Measurements from ENCODE around the gene UGT2B28. TPM values are rescaled to one million over a fixed set of nuclear protein-coding genes. Genes with fewer than 3 reads are reported as not detected.
"Not testable (repeated sequence)": the region's sequence is repeated elsewhere in the genome, so short reads cannot be mapped to it uniquely, and the experiment has no call there.

Gene UGT2B28
- total RNA-seq, 2 donors from 2014 or later = not detected

DNA sequence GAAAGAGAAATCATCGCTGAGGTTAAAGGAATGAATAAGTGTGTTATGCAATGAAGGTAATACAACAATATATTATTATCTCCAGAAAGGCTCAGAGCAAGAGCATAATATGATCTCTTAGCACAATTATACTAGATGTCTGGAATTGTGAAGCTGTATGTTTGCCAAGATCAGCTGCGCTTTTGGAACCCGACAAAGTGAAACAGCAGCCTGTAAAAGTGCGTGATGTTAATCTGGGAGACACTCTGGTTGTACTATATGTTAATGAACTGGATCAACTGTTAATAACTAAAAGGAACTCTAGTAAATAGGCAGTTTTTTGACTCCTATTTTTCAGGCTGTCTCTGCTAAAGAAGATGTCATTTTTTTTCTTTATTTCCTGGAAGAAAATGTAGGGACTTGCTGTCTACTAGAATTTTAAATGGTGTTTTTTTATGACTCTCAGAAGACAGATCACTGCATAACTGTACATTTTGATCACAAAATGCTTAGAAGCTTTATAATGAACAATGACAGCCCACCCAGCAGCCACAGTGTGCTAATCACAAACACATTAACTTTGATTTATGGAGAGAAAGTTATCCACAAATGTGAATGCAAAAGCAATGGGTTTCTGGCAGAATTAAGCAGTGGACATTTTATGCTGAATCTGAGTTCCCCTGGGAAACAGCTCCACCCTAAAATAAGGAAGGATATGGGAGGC lies 50.2 kb downstream of the UGT2B28 start:
- DNase-seq (no peak), ATAC-seq (no peak)
- intact Hi-C loops (cut with DNase I) = no loop called here

DNA sequence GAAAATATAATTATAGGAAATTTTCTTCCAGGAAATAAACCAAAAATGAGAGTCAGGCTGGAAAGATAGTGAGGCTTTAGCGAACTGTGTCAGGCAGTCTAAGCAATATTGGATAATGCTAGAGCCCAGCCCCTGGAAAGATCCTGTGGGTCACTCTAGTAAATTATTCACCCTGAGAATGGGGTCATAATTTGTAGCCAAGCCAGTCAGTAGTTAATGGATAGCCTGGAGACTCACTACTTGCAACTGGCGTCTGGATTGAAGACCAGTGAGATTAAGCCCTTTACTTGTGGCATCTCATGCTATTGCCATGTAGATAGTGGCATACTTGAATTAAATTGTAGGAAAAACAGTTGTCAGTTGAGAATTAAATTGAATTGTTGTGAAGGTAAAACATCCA lies 51.0 kb downstream of the UGT2B28 start:
- ATAC-seq; DNase-seq; intact Hi-C loops (cut with DNase I): not testable (repeated sequence)

DNA sequence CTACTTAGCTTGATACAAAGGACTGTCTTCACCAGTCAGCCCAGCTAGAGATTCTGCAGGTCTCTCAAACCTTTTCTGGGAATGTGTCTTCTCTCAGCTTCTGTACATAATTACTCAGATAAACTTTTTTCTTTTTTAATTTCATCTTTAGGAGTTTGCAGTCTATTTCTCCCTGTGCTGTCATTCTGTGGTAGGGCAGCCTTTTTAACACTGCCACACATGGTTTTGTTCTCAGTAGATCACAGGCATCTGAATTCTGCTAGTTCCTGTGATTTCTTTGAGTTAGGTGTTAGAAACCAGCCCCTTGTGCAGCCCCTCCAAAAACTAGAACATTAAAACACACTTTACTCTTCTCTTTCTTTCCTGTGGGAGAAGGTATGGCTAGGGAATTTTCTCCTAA lies 55.2 kb downstream of the UGT2B28 start:
- intact Hi-C loops (cut with DNase I); DNase-seq; ATAC-seq: not testable (repeated sequence)

DNA sequence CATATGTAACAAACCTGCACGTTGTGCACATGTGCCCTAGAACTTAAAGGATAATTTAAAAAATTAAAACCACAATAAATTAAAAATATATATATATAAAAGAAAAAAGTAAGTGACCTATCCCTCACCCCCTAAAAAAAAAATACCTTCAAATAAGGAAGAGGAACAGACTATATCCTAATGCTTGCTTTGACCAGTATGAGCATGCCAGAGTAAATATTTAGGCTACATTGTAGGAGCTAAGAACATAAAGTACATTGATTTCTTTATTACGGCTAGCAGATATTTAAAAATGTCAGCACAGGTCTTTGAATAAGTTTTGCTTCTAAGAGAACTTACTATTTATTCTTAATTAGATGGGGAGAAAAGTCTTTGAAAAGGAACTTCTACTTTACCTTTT lies 62.8 kb downstream of the UGT2B28 start:
- not testable (repeated sequence) for ATAC-seq, DNase-seq

DNA sequence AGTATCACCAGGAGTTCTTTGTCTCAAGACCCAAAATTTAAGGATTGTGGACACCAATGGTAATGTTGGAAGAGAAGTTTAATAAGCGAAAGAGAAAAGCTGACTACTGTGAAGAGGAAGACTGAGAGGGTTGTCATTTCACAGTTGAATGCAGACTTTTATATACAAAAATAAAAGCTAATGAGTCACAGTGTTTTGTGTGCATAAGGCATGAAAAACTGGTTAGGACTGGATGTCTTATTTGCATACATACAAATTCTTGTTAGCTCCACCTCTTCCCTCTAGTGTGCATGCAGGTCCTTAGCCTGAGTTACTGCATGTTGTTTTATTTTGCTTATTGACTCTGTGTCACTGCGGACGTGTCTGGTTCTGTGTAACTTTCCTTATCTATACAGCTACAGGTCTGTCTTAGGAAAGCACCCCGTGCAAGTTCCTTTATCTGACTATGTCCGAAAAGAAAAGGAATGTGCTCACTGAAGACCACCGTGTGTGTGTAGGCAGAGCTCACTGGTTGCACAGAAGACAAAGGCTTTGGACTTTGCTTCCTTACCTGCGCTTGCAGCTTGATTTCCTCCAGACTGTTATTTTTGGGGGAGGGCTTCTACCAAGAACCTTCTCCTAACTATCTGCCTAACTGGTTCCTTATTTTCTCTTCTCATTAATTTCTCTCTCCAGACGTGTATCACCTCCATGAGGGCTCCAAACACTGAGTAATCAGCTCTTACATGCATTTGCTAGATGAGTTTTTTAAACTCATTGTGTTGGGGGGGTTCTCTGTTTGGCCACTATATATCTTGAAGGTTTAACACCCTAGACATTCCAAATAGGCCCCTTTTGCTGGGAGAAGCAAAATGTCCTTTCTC lies 63.5 kb downstream of the UGT2B28 start:
- intact Hi-C loops (cut with DNase I); DNase-seq; ATAC-seq: not testable (repeated sequence)

More for the DNA sequence above, 62.8 kb downstream of the UGT2B28 start:
- intact Hi-C loops (cut with DNase I) = not testable (repeated sequence)

Other genes starting within 250 kb of the UGT2B28 start
- not detected for gene UGT2B7, start 184.0 kb upstream of the UGT2B28 start, total RNA-seq
- not detected for gene UGT2B11, start 65.7 kb upstream of the UGT2B28 start, total RNA-seq
- 1 to 10 TPM in 1 of 2 donors, not detected in 1; 6.1 TPM for gene UGT2B4, start 215.4 kb downstream of the UGT2B28 start, total RNA-seq